M059J (cell line): Measurements from ENCODE around the gene TBC1D30. TPM values are rescaled to one million over a fixed set of nuclear protein-coding genes. Genes with fewer than 3 reads are reported as not detected.
A peak's percentile ranks its signal among the peaks of the same experiment; 100 is the strongest.
"Not testable (repeated sequence)": the region's sequence is repeated elsewhere in the genome, so short reads cannot be mapped to it uniquely, and the experiment has no call there.

Experiments
- DNase-seq: peaks from one replicate; pipeline ENCODE4 v3.0.0-alpha.2; 2012; ENCODE audit warnings: low read depth
- total RNA-seq: library from RNA; depleted of rRNA; stranded (reverse); fragments of >200 nt; shearing (Covaris generic); gene quantifications from 2 replicates; pipeline ENCODE4 v1.2.3, GENCODE V29; 2014; rRNA removed

Gene TBC1D30, protein sequence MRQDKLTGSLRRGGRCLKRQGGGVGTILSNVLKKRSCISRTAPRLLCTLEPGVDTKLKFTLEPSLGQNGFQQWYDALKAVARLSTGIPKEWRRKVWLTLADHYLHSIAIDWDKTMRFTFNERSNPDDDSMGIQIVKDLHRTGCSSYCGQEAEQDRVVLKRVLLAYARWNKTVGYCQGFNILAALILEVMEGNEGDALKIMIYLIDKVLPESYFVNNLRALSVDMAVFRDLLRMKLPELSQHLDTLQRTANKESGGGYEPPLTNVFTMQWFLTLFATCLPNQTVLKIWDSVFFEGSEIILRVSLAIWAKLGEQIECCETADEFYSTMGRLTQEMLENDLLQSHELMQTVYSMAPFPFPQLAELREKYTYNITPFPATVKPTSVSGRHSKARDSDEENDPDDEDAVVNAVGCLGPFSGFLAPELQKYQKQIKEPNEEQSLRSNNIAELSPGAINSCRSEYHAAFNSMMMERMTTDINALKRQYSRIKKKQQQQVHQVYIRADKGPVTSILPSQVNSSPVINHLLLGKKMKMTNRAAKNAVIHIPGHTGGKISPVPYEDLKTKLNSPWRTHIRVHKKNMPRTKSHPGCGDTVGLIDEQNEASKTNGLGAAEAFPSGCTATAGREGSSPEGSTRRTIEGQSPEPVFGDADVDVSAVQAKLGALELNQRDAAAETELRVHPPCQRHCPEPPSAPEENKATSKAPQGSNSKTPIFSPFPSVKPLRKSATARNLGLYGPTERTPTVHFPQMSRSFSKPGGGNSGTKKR
- total RNA-seq: 0.52 and 3.2 TPM in 2 replicates

DNA sequence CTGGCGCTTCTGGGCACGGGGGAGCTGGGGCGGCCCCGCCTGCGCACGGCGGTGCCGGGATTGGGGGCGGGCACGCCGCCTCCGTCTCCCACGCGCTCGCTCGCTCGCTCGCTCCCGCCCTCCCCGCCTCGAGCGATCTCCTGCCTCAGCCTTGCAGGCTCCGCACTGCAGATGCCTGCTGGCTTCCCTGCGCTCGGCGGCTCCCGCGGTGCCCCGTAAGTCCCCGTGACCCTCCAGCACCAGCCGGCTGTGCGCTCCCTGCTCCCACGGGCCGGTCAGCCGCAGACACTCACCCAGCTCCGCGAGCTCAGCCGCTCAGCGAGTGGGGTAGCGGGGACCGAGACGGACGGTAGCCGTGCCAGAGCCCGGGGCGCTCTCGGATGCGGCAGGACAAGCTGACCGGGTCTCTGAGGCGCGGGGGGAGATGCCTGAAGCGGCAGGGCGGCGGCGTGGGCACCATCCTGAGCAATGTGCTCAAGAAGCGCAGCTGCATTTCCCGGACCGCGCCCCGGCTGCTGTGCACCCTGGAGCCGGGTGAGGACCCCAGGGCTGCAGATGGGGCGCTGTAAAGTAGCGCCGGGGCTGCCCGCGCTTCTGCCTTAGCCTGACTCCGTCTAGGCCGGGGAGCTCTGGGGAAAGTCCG is at the start of gene TBC1D30:
TBC1D30 (plus strand) TSS at position 148 of the 643 bp plus-strand sequence; CDS start at position 381, 233 bp downstream.
- DNase-seq: peak; percentile 26

DNA sequence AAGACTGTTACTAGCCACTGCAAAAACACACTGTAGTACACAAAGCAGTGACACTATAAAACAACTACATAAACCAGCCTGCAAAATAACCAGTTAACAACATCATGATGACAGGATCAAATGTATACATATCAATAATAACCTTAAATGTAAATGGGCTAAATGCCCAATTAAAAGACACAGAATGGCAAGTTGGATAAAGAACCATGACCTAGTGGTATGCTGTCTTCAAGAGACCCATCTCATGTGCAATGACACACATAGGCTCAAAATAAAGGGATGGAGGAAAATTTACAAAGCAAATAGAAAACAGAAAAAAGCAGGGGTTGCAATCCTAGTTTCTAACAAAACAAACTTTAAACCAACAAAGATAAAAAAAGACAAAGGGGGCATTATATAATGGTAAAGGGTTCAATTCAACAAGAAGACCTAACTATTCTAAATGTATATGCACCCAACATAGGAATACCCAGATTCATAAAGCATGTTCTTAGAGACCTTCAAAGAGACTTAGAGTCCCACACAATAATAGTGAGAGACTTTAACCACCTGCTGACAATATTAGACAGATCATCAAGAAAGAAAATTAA is 49.2 kb upstream of the TBC1D30 start:
- DNase-seq: not testable (repeated sequence)

DNA sequence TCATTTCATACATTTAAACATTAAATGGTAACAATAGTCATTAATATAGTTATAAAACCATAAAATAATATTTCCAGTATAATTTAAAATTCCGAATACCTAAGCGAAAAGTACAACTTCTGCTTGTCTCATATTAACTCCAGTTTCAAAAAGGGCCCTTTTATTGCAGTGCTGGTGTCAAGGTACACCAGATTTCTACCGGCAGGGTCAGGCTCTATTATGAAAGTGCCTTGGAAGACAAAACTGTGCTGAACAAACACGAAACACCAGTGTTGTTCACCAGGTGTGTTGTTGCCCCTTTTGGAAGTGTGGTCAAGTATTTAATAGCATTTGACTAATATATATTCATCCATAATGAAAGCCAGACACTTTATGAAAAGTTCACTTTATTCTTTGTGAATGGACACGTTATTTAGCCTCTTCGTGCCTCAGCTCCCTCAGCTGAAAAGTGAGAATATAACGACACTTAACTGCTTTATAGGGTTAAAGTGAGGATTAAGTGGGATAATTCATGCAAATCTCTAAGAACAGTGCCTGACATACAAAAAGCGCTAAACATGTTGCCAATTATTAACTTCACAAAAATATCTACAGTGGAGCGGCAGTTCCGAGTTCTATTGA is 45.0 kb upstream of the TBC1D30 start:
- DNase-seq: no peak

DNA sequence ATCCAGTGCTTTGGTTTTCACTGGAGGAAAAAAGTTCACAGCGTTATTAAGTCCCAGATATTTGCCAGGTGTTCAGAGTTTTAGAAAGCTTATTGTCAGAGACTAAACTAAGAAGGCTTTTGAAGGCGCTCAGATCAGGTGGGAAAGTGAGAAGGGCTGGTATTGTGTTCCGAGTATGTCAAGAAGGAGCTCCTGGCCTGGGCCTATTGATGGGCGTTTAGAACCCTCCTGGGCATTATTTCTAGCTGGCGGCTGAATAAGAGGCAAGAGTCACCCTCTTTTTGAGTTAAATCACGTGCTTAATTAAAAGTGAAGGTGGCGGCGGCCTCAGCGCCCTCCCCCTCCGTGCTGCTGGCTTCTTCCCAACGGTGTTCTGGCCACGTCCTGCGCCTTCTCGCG is 44.3 kb upstream of the TBC1D30 start:
- no peak for DNase-seq

DNA sequence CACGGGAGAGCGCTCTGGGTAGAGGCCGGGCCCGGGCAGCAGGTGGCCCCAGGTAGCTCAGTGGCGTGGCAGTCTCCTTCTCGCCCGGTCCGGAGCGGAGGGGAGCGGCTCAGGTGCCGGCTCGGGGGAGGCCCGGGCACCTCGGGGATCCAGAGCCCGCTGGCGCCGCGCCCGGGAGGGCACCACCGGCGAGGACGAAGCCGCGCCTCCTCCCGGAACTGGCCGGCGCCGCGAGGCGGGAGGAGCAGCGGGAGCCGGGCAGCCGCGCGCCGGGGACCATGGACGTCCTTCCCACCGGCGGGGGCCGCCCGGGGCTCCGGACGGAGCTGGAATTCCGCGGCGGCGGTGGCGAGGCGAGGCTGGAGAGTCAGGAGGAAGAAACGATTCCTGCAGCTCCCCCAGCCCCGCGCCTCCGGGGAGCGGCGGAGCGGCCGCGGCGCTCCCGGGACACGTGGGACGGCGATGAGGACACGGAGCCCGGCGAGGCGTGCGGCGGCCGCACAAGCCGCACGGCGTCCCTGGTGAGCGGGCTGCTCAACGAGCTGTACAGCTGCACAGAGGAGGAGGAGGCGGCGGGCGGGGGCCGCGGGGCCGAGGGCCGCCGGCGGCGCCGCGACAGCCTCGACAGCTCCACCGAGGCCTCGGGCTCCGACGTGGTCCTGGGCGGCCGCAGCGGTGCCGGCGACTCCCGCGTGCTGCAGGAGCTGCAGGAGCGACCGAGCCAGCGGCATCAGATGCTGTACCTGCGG is 43.7 kb upstream of the TBC1D30 start:
- peak; percentile 35 for DNase-seq

DNA sequence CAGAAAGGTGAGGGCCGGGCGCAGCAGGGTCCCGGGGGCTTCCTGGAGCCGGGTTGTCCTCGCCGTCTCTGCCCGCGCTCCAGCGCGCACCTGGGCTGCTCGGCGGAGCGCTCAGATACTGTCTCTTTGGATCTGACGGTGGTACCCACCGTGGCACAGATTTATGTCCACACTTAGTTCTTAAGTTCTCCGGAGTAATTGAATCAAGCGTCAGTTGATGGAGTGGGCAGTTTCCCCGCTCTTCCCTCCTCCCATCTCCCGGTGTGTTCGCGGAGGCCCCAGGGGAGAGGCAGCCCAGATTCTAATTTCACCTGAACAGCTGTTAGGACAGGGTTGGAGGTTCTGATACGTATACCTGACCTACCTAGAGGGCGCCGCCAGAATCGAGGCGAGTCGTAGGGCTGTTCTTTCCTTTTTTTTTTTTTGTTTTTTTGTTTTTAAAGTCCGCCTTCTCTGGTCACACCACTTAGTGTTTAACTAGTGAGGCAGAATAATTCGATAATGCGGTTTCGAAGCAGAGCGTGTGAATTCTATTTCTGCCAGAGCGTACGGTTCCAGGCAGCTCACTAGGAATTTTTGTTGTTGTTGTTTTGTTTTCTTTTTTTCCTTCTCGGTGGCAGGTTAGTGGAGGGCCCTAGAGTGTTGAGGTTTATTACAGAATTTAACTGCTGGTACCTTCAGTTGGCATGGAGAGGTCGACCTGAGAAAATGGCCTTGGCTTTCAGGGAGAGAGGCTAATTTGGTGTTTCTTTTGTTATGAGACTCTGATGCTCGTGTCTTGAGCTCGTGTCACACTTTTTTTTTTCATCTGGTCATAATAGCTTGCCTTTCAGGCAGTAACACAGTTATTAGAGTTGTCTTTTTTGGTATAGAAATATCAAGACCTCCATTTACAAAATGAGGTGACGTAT is 42.9 kb upstream of the TBC1D30 start:
- peak; percentile 31 for DNase-seq

DNA sequence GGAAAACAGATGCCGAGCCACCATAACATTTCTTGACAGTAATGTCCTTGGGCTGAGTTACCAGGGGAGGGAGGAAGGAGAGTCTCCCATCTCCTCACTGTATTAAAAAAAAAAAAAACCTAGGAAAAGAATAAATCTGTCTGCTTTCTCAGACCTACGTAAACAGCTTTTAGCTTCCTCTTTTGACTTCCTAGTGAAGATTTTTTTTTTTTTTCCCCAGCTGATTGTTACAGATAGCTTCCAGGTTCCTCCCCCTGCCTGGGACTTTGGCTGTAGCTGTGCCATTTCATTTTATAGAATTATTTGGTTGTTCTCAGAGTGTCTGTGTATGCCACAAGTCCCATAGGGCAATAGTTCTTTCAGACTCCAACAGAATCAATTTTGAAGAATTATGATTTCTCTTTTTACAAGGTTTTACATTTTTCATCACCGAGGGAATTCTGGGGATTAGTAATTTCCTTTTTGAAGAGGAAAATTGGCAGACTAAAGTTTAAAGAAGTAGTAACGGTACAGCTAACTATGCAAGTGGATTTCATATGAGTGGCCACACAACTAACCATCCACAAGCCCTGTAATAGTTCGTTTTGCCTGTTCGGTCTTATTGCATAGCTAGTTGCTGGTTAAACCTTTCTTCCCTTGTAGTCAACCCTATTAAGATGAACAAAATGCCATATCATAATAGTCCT is 42.1 kb upstream of the TBC1D30 start:
- DNase-seq: no peak

DNA sequence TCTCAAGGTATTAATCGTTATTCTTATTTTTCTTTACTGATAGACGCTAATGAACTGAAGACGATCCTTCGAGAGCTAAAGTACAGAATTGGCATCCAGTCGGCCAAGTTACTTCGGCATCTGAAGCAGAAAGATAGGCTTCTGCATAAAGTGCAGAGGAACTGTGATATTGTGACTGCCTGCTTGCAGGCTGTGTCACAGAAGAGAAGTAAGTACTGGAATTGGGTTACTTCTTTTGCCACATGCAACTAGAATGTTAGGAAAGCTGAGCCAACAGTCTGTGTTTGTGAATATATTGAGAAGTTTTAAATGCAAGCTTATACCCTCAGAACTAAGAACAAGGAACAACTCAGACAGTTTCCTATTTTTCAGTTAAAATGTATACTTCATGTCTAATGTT is 38.6 kb upstream of the TBC1D30 start:
- no peak for DNase-seq

DNA sequence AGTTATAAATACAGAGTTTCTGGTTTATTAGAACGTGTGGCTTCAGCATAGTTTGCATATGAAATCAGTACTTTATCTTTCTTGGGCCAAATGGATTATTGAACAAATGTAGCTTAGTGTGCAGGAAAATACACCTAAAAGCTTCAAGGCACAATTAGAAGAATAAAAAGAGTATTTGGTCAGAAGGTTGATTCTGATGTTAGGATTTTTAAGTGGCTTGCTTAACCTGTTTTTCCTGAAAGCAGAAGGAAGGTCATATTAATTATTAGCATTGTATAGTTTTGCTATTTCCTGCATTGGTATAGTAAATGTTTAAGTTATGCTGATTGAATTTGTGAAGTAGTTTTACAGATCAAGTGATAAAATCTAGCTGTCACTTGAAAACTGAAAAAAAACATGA is 34.3 kb upstream of the TBC1D30 start:
- DNase-seq: no peak

DNA sequence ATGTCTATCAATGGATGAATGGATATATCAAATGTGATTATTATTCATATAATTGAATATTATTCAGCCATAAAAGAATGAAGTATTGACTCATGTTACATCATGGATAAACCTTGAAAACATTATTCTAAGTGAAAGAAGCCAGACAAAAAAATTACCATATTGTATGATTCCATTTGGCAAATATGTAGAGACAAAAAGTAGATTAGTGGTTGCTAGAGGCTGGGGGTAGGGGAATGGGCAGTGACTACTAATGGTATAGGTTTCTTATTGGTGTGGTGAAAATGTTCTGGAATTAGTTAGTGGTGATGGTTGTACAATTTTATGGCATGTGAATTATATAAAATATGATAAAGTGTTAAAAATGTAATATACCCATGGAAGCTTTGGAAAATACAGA is 33.4 kb upstream of the TBC1D30 start:
- no peak for DNase-seq

DNA sequence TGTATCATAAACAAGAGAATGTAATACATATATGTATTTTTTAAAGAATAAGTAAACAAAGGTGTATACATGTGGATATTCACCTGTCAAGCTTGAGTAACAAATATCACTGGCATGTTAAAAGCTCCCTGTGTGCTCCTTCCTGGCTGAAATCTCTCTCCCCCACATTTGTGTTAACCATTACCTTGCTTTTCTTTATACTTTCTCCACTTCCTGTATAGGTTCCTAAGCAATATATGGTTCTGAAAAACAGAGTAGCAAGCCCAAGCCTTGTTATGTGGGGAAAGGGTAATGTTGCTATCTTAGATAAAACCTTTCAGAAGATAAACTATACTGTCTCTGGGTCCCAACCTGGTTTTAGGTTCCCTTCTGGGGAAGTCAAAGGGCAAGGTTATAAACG is 32.3 kb upstream of the TBC1D30 start:
- no peak for DNase-seq

DNA sequence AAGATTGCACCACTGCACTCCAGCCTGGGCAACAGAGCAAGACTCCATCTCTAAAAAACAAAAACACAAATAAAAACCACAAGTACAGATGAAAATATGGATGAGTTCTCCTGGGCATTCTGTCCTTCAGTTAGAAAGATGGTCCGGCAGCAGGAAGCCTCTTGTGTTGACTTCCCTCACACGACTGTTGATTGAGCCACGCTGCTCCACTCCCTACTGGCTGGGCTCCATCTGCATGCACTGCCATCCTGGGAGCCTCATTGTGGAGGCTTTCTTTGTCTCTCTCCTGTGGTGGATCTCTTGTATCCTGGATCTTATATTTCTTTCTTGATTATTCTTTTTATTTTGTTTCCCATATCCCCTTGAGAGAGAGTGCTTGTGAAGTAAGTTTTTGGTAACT is 30.8 kb upstream of the TBC1D30 start:
- no peak for DNase-seq

DNA sequence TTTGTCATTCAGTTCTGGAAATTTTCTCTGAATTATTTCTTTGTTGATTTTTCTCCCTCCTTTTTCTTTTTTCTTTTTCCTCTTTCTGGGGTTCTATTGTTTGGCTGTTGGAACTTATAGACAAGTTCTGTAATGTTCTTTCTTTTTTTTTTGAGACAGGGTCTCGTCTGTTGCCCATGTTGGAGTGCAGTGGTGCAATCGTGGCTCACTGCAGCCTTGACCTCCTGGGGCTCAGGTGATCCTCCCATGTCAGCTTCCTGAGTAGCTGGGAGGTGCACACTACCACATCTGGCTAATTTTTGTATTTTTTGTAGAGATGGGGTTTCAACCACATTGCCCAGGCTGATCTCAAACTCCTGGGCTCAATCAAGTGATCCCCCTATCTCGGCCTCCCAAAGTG is 30.1 kb upstream of the TBC1D30 start:
- DNase-seq: no peak

DNA sequence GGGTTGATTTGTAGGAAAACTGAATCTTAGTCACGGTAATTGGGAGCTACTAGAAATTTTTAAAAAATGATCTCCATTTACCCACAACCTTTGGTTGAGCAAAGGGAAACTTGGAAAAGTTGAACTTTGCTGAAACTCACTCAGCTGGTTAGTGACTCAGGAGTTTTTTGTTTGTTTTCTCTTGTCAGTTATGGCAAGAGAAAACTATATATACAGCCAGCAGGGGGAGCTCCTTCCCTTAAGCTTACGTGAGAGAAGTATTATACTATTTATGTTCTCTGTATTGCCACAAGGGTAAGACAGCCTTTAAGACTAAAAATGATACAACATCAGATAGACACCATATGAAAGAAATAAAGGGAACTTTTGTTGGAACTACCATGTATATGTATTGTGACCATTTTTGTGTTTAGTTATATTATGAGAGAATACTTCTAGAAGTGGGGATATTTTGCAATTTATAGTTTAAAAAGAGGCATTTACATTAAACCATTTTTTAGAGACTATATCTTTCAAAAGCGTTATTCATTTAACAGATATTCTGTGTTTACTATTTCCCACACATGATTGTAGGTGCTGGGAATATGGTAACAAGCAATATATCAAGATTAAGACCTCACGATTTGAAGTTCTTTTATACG is 28.1 kb upstream of the TBC1D30 start:
- DNase-seq: peak; percentile 88

DNA sequence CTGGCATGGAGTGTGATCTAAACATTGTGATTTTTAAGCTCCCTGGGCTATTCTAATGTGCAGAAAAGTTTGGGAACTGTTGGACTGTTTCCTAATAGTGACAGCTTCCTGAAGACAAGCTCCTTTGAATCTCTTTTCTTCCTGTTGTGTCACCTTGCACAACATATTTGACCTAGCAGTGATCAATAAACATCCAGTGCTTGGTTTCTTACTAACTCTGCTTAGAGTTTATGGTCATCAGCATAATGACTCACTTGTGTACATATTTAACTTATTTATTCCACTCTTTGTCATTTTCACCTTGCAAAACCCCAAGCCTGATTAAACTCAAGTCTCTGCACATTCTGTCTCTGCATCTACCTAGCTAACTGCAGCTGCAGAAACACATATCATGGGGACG is 27.3 kb upstream of the TBC1D30 start:
- DNase-seq: no peak

DNA sequence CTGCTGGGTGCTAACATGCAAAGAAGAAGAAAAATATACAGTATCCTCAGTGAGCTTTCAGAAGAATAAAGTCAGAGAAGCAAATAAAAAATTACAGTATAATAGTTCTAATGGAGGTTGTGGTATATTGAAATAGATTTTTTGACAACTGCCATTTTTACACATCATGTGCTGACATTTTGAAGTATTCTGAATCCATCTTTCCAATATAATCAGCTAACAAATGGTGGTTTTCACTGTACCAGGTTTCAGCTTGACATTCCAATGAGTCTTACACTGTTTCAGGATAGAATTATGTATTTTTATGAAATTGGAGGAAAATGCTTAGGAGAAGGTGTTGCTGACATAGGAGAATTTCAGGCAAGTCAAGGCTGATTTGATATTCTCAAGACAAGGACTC is 26.3 kb upstream of the TBC1D30 start:
- no peak for DNase-seq

DNA sequence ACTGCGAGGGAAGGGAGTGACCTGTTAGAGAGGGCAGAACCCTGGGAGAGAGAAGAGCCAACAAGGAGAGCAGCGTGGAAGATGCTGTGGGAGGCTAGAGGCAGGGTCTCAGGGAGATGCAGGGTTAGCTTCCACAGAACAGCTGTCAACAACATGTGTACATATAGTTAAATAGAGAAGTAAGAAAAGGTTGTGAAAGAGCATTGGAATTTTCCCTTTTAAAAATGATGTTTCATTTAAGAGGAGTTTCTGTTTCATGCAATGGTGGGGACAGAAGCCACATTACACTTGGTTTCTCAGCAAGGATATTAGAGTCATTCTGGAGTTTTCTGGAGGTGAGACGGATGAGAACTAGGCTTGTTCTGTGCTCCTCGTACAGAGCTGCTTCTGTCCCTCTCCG is 23.8 kb upstream of the TBC1D30 start:
- no peak for DNase-seq

DNA sequence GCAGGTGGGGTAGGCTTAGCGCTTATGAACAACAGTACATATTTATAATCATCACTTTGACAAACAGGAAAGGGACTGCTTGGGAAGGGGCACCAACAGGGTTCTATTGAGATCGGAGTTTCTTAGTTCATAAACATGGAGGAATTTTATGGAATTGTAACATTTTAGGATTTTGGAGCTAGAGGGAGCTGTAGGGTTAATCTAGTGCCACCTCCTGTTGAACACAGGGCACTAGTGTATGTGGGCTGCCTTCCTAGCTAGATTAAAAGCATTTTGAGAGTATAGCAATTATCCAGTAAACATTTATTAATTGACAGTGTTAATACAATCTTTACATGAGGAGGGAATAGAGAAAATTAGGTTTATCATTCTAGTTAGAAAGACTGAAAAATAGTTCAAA is 23.1 kb upstream of the TBC1D30 start:
- no peak for DNase-seq
